Posterior vena cava (tissue), 2 donors: Measurements from ENCODE around the gene DGKD. TPM values are rescaled to one million over a fixed set of nuclear protein-coding genes. Genes with fewer than 3 reads are reported as not detected.

ENCODE experiments used
- DNase-seq: peaks from one replicate; pipeline ENCODE4 v3.0.0-alpha.2; 2020; ENCODE audit warnings: low spot score
- intact Hi-C, 2 donors: fragments of 100-400 bp; cut with DNase I; formaldehyde crosslinking; loops; one replicate each; pipeline versions ENCODE4 v1.14.1 to v1.14.2; 2022 to 2023
- total RNA-seq, 2 donors: library from RNA; stranded (reverse); fragmentation: NEBNext Ultra II Directional; extraction: Animal tissue kit (Norgen Biotek cat#: 25700); gene quantifications; one replicate each; pipeline ENCODE4 v1.2.1, GENCODE V29; 2021
- donor health status: DM: yes; HTN: yes; CAD: no.
- donor health status: DM: yes; HTN: yes; CAD: no.

DGKD gene
- total RNA-seq, 2 donors from 2014 or later, result 38.1 to 40.3 TPM

GRCh38 chr2:233491326-233491725 lies 137.0 kb downstream of the DGKD start:
- intact Hi-C loops, result no loop called here
- DNase-seq, result no peak

GRCh38 chr2:233492078-233492477 lies 137.8 kb downstream of the DGKD start:
- no peak for DNase-seq
- intact Hi-C loops, result no loop called here

- no peak for DNase-seq
- intact Hi-C loops, result no loop called here
Observed at GRCh38 chr2:233492751-233493150, 138.5 kb downstream of the DGKD start.

GRCh38 chr2:233495503-233496496 lies 141.5 kb downstream of the DGKD start:
- intact Hi-C loops, result no loop called here
- DNase-seq, result no peak

GRCh38 chr2:233497692-233498091 lies 143.4 kb downstream of the DGKD start:
- DNase-seq, result peak; percentile 43
- intact Hi-C loops, result no loop called here

GRCh38 chr2:233498126-233498525 lies 143.8 kb downstream of the DGKD start:
- intact Hi-C loops, result no loop called here
- no peak for DNase-seq

GRCh38 chr2:233499928-233500327 lies 145.6 kb downstream of the DGKD start:
- intact Hi-C loops, result no loop called here
- no peak for DNase-seq

GRCh38 chr2:233501198-233502076 lies 147.1 kb downstream of the DGKD start:
- DNase-seq, result no peak
- intact Hi-C loops, result no loop called here

GRCh38 chr2:233503481-233503880 lies 149.2 kb downstream of the DGKD start:
- intact Hi-C loops, result no loop called here

GRCh38 chr2:233503947-233504637 lies 149.8 kb downstream of the DGKD start:
- intact Hi-C loops, result no loop called here

More at GRCh38 chr2:233503481-233503880, 149.2 kb downstream of the DGKD start:
- DNase-seq, result no peak

GRCh38 chr2:233513953-233514655 lies 159.8 kb downstream of the DGKD start:
- intact Hi-C loops, result loop anchor here in 1 of 2 donors (5.0 kb wide), 1 partner anchor 1313 kb away; no protein-coding TSS in a partner anchor
- no peak for DNase-seq

More at GRCh38 chr2:233503947-233504637, 149.8 kb downstream of the DGKD start:
- DNase-seq, result no peak

GRCh38 chr2:233519787-233520611 lies 165.7 kb downstream of the DGKD start:
- intact Hi-C loops, result no loop called here
- no peak for DNase-seq

Other genes with a start within 250 kb of the DGKD start
- gene ATG16L1, start 102.8 kb upstream of the DGKD start, total RNA-seq, result 10 to 100 TPM; 19.9 to 22.8 TPM
- gene SAG, start 46.7 kb upstream of the DGKD start, total RNA-seq, result not detected
- 10 to 100 TPM; 25.9 to 31.9 TPM for gene USP40, start 212.3 kb downstream of the DGKD start, total RNA-seq